ENCODE results near the gene CCL1. TPM values are rescaled to one million over a fixed set of nuclear protein-coding genes. Genes with fewer than 3 reads are reported as not detected.

The CCL1 gene
- total and polyA plus RNA-seq, 9 of the 15 experiments (the other 6 are each of a cell fraction or from before 2014, with no cell fraction given), result 0.45 TPM; not detected in 8

DNA sequence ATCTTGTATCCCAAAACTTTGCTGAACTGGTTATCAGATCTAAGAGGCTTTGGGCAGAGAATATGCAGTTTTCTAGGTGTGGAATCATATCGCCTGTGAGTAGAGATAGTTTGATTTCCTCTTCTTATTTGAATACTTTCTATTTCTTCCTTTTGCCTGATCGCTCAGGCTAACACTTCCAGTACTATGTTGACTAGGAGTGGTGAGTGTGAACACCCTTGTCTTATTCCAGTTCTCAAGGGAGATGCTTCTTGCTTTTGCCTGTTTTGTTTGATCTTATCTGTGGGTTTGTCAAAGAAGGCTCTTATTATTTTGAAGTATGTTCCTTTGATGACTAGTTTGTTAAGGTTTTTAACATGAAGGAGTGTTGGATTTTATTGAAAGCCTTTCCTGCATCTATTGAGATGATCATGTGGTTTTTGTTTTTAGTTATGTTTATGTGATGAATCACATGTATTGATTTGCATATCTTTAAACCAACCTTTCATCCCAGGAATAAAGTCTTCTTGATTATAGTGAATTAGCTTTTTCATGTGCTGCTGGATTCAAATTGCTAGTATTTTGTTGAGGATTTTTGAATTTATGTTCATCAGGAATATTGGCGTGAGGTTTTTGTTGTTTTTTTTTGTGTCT lies 23.8 kb downstream of the CCL1 start:
- BruUV-seq (replicated peaks), result no TSS peak
- TF ChIP-seq, protein P1, sequence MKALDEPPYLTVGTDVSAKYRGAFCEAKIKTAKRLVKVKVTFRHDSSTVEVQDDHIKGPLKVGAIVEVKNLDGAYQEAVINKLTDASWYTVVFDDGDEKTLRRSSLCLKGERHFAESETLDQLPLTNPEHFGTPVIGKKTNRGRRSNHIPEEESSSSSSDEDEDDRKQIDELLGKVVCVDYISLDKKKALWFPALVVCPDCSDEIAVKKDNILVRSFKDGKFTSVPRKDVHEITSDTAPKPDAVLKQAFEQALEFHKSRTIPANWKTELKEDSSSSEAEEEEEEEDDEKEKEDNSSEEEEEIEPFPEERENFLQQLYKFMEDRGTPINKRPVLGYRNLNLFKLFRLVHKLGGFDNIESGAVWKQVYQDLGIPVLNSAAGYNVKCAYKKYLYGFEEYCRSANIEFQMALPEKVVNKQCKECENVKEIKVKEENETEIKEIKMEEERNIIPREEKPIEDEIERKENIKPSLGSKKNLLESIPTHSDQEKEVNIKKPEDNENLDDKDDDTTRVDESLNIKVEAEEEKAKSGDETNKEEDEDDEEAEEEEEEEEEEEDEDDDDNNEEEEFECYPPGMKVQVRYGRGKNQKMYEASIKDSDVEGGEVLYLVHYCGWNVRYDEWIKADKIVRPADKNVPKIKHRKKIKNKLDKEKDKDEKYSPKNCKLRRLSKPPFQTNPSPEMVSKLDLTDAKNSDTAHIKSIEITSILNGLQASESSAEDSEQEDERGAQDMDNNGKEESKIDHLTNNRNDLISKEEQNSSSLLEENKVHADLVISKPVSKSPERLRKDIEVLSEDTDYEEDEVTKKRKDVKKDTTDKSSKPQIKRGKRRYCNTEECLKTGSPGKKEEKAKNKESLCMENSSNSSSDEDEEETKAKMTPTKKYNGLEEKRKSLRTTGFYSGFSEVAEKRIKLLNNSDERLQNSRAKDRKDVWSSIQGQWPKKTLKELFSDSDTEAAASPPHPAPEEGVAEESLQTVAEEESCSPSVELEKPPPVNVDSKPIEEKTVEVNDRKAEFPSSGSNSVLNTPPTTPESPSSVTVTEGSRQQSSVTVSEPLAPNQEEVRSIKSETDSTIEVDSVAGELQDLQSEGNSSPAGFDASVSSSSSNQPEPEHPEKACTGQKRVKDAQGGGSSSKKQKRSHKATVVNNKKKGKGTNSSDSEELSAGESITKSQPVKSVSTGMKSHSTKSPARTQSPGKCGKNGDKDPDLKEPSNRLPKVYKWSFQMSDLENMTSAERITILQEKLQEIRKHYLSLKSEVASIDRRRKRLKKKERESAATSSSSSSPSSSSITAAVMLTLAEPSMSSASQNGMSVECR (CRISPR knock-in tag; IDR thresholded peaks at IDR 0.05), result no peak
- TF ChIP-seq, protein P2, sequence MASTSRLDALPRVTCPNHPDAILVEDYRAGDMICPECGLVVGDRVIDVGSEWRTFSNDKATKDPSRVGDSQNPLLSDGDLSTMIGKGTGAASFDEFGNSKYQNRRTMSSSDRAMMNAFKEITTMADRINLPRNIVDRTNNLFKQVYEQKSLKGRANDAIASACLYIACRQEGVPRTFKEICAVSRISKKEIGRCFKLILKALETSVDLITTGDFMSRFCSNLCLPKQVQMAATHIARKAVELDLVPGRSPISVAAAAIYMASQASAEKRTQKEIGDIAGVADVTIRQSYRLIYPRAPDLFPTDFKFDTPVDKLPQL (IDR thresholded peaks at IDR 0.05; ENCODE audit: extremely low read depth, insufficient read length), result no peak
- TF ChIP-seq SNIP1 (IDR thresholded peaks at IDR 0.05; ENCODE audit: low read depth) (no peak), LEF1 (IDR thresholded peaks at IDR 0.05) (no peak), GABPB2 (CRISPR knock-in tag; conservative IDR thresholded peaks at IDR 0.05) (no peak), CREB1 (IDR thresholded peaks at IDR 0.05) (no peak), CREB1 (CRISPR knock-in tag; IDR thresholded peaks at IDR 0.05) (no peak), BRD9 (IDR thresholded peaks at IDR 0.05; ENCODE audit: low read depth, partially characterized antibody) (no peak), KLF6 (CRISPR knock-in tag; IDR thresholded peaks at IDR 0.05; ENCODE audit: borderline replicate concordance) (no peak), KHSRP (IDR thresholded peaks at IDR 0.05) (no peak), SUPT5H (IDR thresholded peaks at IDR 0.05) (no peak), ZNF766 (CRISPR knock-in tag; conservative IDR thresholded peaks at IDR 0.05) (no peak)
- TF ChIP-seq, protein P3, sequence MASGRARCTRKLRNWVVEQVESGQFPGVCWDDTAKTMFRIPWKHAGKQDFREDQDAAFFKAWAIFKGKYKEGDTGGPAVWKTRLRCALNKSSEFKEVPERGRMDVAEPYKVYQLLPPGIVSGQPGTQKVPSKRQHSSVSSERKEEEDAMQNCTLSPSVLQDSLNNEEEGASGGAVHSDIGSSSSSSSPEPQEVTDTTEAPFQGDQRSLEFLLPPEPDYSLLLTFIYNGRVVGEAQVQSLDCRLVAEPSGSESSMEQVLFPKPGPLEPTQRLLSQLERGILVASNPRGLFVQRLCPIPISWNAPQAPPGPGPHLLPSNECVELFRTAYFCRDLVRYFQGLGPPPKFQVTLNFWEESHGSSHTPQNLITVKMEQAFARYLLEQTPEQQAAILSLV (tag; IDR thresholded peaks at IDR 0.05), result no peak
- TF ChIP-seq, protein P4, sequence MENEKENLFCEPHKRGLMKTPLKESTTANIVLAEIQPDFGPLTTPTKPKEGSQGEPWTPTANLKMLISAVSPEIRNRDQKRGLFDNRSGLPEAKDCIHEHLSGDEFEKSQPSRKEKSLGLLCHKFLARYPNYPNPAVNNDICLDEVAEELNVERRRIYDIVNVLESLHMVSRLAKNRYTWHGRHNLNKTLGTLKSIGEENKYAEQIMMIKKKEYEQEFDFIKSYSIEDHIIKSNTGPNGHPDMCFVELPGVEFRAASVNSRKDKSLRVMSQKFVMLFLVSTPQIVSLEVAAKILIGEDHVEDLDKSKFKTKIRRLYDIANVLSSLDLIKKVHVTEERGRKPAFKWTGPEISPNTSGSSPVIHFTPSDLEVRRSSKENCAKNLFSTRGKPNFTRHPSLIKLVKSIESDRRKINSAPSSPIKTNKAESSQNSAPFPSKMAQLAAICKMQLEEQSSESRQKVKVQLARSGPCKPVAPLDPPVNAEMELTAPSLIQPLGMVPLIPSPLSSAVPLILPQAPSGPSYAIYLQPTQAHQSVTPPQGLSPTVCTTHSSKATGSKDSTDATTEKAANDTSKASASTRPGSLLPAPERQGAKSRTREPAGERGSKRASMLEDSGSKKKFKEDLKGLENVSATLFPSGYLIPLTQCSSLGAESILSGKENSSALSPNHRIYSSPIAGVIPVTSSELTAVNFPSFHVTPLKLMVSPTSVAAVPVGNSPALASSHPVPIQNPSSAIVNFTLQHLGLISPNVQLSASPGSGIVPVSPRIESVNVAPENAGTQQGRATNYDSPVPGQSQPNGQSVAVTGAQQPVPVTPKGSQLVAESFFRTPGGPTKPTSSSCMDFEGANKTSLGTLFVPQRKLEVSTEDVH (IDR thresholded peaks at IDR 0.05; ENCODE audit: low read depth, partially characterized antibody), result no peak

More for the DNA sequence above, 23.8 kb downstream of the CCL1 start:
- DNase-seq (ENCODE audit: extremely low read depth in 1 of 4, low spot score in 3 of 4) (no peak), FAIRE-seq (no peak), ATAC-seq (no peak)
- H3K4me2 ChIP-seq (ENCODE audit: insufficient read depth, low read length), result no peak overlapping the region
- H3K4me3 ChIP-seq, result no peak overlapping the region
- WGBS (ENCODE audit: insufficient coverage, low coverage, missing lambda C conversion rate), result 0% methylated on average over 3 of the region's 3 CpGs
- no peaks in the 10 kb centered on the region for H3K79me2 ChIP-seq (ENCODE audit: control insufficient read depth, insufficient read depth, low read length)
- ChIA-PET POLR2A (no interaction called here), CTCF (ENCODE audit: low intra/inter-chr PET ratio) (no interaction called here)
- no peaks in the 10 kb centered on the region for H3K9me1 ChIP-seq (ENCODE audit: control insufficient read depth, insufficient read depth, low read length)
- H2AFZ ChIP-seq (ENCODE audit: low read depth, low read length), result no peak overlapping the region
- H3K27me3 ChIP-seq (ENCODE audit: control insufficient read depth in 2 of 2, insufficient read depth in 2 of 2, low read length in 2 of 2), result no peaks in the 10 kb centered on the region
- no peak overlapping the region for H3K27ac ChIP-seq (ENCODE audit: extremely low read depth, low read depth, low read length)
- H3K4me1 ChIP-seq (replicated peaks in 1 of 2; ENCODE audit: control insufficient read depth in 2 of 2, insufficient read depth in 2 of 2, low read length in 2 of 2), result no peaks in the 10 kb centered on the region
- intact Hi-C loops (cut with micrococcal nuclease) (no loop called here), in situ Hi-C loops (cut with MboI) (no loop called here)
- no peaks in the 10 kb centered on the region for H3K9me3 ChIP-seq (replicated peaks; ENCODE audit: control insufficient read depth, insufficient read depth, low read depth, low read length)
- H3K36me3 ChIP-seq (ENCODE audit: control insufficient read depth, insufficient read depth, low read length), result no peaks in the 10 kb centered on the region
- no peaks in the 10 kb centered on the region for H4K20me1 ChIP-seq (replicated peaks; ENCODE audit: control insufficient read depth, insufficient read depth, low read length)
- no peak overlapping the region for H3K9ac ChIP-seq (ENCODE audit: insufficient read depth in 1 of 2, low read depth in 2 of 2, low read length in 2 of 2)

Data from K562 (cell line).